Sigmoid colon (tissue), 4 donors: ENCODE data around the gene TFAM.

Experiments used
- POLR2A ChIP-seq, 2 donors: fragments of 450-650 bp; IDR thresholded peaks; one replicate each; pipeline ENCODE4 v1.6.1; 2016; ENCODE audit warnings: antibody characterized with exemption in 2 of 2, mild to moderate bottlenecking in 2 of 2, moderate library complexity in 2 of 2
- POLR2AphosphoS5 ChIP-seq, 4 donors: sonication (generic); formaldehyde crosslinking; IDR thresholded peaks; one replicate each; pipeline ENCODE4 v1.6.1; 2017; ENCODE audit warnings: antibody characterized with exemption in 4 of 4

GRCh38 chr10:58341947-58342346, 43.3 kb upstream of the TFAM start:
- TF ChIP-seq POLR2A (IDR thresholded peaks at IDR 0.05) (no peak), POLR2AphosphoS5 (IDR thresholded peaks at IDR 0.05) (no peak)
